Esophagus (tissue), 2 donors: Measurements from ENCODE around the gene BFSP2. TPM values are rescaled to one million over a fixed set of nuclear protein-coding genes. Genes with fewer than 3 reads are reported as not detected.
A peak's percentile ranks its signal among the peaks of the same experiment; 100 is the strongest.

Experiments
- H3K27ac ChIP-seq, 2 donors: one replicate each; pipeline ENCODE4 v1.5.1; 2013; ENCODE audit warnings: low read depth in 2 of 2, mild to moderate bottlenecking in 2 of 2, inconsistent platforms in 1 of 2, low read length in 1 of 2, moderate library complexity in 1 of 2
- H3K27me3 ChIP-seq, 2 donors: one replicate each; pipeline ENCODE4 v1.6.1; 2013; ENCODE audit warnings: low read length in 2 of 2, control low read depth in 1 of 2, mild to moderate bottlenecking in 1 of 2; ENCODE audit not compliant: insufficient read depth in 2 of 2, control insufficient read depth in 1 of 2
- H3K36me3 ChIP-seq, 2 donors: one replicate each; pipeline ENCODE4 v1.6.1; 2013; ENCODE audit warnings: low read length in 1 of 2; ENCODE audit not compliant: control insufficient read depth in 2 of 2, insufficient read depth in 2 of 2
- H3K4me1 ChIP-seq, 2 donors: one replicate each; pipeline ENCODE4 v1.6.1; 2013; ENCODE audit warnings: low read length in 1 of 2; ENCODE audit not compliant: control insufficient read depth in 2 of 2, insufficient read depth in 2 of 2
- H3K4me3 ChIP-seq, 2 donors: one replicate each; pipeline ENCODE4 v1.5.1; 2013; ENCODE audit warnings: low read length in 2 of 2, mild to moderate bottlenecking in 2 of 2, low read depth in 1 of 2, moderate library complexity in 1 of 2
- H3K9me3 ChIP-seq, 2 donors: one replicate each; pipeline ENCODE4 v1.6.1; 2013; ENCODE audit warnings: mild to moderate bottlenecking in 2 of 2, low read depth in 1 of 2, low read length in 1 of 2, moderate library complexity in 1 of 2; ENCODE audit not compliant: control insufficient read depth in 2 of 2, insufficient read depth in 1 of 2
- whole genome bisulfite sequencing, 2 donors: extraction: QIAGEN DNeasy Blood & Tissue Kit; methylation state at CpG; one replicate each; pipeline ENCODE4 v1.1.7; 2013; 5-methylcytosine and 5-hydroxymethylcytosine counted together
- polyA plus RNA-seq, 2 donors: library from polyadenylated mRNA; stranded (reverse); fragments of 200-250 nt; gene quantifications; one replicate each; pipeline ENCODE4 v1.2.3, GENCODE V29; 2013
- donor health status: healthy with polysubstance abuse.
- donor health status: Bipolar disorder and iron deficiency.

Gene BFSP2
- polyA plus RNA-seq, 2 donors: not detected

DNA sequence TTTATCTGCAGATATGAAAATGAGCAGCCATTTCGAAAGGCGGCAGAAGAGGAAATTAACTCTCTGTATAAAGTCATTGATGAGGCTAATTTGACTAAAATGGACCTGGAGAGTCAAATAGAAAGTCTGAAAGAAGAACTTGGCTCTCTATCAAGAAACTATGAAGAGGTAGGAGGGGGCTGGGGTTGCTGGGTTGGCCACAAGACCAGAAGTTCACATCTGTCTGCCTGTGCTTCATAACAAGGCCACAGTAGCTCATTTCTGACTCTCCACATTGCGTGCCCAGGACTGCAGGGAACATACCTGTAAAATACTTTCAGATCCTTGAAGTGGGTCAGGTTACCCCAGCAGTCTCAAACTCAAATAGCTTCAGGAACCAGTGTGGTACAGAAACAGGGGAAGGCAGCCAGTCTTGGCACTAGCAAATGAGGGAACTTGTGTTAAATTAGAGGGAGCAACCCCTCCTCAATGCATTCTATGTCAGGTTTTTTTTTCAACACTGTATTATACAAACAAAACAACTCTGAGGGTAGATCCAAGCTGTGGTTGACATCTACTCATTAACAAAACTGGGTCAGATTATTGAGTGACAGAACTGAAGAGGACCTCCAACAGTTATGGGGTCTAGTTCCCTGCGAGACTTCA is 48.7 kb downstream of the BFSP2 start:
- no peak overlapping the region for H3K4me3 ChIP-seq
- no peaks in the 10 kb centered on the region for H3K36me3 ChIP-seq
- no peak overlapping the region for H3K27ac ChIP-seq
- 58 to 68% methylated on average over 4 of the region's 4 CpGs for WGBS, 2 donors
- no peaks in the 10 kb centered on the region for H3K27me3 ChIP-seq
- no peaks in the 10 kb centered on the region for H3K4me1 ChIP-seq
- H3K9me3 ChIP-seq: no peaks in the 10 kb centered on the region

DNA sequence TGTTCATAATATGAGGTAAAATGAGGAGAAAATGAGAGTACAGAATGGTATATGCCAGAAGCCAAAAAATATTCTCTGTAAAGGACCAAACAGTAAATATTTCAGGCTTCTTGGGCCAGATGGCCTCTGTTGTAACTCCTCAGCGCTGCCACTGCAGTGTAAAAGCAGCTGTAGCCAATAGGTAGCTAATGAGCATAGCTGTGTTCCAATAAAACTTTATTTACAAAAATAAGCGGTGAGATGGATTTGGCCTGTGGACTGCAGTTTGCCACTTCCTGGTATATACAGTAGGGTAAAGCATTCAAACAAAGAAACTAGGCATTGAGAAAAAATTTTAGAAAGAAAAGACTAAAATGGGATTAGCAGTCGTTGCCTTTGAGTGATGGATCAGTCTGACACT is 51.5 kb downstream of the BFSP2 start:
- Histone ChIP-seq H3K36me3 (no peaks in the 10 kb centered on the region), H3K27me3 (no peaks in the 10 kb centered on the region), H3K4me3 (no peak overlapping the region), H3K9me3 (no peaks in the 10 kb centered on the region), H3K4me1 (no peaks in the 10 kb centered on the region), H3K27ac (no peak overlapping the region)
- 94 to 95% methylated on average over 3 of the region's 3 CpGs for WGBS, 2 donors

DNA sequence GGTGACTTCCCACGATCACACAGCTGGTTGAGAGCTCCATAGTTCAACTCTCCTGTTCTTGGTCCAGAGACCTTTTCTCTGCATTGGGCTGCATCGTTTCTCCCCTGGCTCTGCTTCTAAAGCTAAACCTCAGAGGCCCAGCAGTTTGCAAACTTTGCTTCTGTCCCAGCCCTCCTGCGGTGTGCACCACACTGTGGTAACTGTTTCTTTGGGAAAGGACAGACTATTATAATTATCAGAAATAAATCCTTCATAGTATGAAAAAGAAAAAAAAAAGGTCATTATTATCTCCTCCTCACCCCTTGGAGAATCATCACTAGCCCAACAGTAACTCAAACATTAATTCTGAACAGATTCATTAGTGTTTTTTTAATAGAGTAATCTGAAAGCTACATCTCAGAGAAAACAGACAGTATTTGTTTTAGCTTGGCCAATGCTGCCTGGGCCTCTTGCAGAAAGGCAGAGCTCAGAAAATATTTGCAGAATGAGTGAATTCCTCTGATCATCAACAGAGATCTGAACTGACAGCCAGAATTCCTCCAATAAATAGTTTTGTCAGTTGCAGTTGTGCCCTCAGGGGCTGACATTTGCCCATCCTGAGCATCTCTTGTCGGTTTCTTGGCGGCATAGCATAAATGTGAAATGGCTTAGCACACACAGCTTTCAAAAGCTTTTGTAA is 52.9 kb downstream of the BFSP2 start:
- Histone ChIP-seq H3K27me3 (no peaks in the 10 kb centered on the region), H3K27ac (no peak overlapping the region), H3K9me3 (no peaks in the 10 kb centered on the region), H3K36me3 (no peaks in the 10 kb centered on the region), H3K4me1 (no peaks in the 10 kb centered on the region), H3K4me3 (no peak overlapping the region)
- 55 to 65% methylated on average over 5 of the region's 5 CpGs for WGBS, 2 donors

DNA sequence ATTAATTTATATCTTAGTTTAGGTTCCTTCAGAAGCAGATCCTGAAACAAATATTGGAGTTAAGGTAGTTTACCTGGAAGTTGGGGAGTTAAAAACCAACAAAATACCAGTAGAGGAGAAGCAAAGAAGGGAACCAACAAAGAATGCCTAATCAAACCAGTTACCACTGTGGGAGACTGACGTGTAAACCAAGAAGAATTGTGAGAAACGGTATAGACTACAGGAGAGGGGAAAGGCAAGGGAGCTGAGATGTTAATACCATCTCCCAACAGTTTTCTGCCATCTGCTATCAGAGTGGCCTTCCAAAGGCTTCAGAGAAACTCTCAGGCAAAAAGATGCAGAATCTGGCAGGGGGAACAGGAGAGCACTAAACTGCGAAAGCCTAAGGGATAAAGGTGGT is 53.5 kb downstream of the BFSP2 start:
- WGBS, 2 donors: 61 to 72% methylated on average over 3 of the region's 3 CpGs
- H3K27me3 ChIP-seq: no peaks in the 10 kb centered on the region

DNA sequence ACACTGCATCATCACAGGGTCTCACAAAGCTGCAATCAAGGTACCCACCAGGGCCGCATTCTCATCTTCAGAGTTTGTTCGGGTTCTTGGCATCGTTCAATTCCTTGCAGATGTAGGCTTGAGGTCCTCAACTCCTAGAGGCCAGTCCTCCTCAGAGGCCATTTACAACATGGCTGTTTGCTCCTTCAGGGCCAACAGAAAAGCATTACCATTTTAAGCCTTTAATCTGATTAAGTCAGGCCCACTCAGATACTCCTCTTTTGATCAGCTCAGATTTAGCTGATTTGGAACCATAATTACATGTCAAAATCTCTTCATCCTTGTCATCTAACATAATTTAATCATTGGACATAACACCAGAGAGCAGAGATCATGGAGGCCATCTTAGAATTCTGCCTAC is 55.4 kb downstream of the BFSP2 start:
- H3K4me3 ChIP-seq: no peak overlapping the region
- H3K4me1 ChIP-seq: no peaks in the 10 kb centered on the region
- H3K9me3 ChIP-seq: no peaks in the 10 kb centered on the region
- H3K27me3 ChIP-seq: no peaks in the 10 kb centered on the region
- no peaks in the 10 kb centered on the region for H3K36me3 ChIP-seq
- WGBS, 2 donors: 91 to 98% methylated on average over 3 of the region's 3 CpGs
- no peak overlapping the region for H3K27ac ChIP-seq

More for the DNA sequence above, 53.5 kb downstream of the BFSP2 start:
- Histone ChIP-seq H3K9me3 (no peaks in the 10 kb centered on the region), H3K36me3 (no peaks in the 10 kb centered on the region), H3K4me3 (no peak overlapping the region), H3K27ac (no peak overlapping the region), H3K4me1 (no peaks in the 10 kb centered on the region)

DNA sequence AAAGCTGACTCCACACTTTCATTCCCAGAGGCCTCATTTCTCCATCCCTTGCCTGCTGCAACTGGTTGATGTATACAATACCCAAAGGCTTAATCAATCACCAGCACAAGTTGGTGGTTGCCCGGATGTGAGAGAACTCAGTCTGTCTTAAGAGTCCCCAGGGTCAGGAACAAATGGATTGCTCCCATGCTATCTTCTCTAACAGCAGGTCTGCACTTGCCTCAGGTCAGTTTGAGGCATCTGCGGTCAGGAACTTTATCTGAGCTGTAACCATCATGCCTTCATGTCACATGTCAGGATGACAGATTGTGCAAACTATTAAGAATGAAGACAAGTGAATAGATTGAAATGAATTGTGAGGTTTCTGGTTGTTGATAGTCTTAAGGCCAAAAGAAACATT is 56.1 kb downstream of the BFSP2 start:
- H3K27me3 ChIP-seq: no peaks in the 10 kb centered on the region
- H3K9me3 ChIP-seq: no peaks in the 10 kb centered on the region
- no peaks in the 10 kb centered on the region for H3K4me1 ChIP-seq
- WGBS, 2 donors: 73 to 79% methylated on average over 2 of the region's 2 CpGs
- no peak overlapping the region for H3K27ac ChIP-seq
- no peak overlapping the region for H3K4me3 ChIP-seq
- H3K36me3 ChIP-seq: no peaks in the 10 kb centered on the region

DNA sequence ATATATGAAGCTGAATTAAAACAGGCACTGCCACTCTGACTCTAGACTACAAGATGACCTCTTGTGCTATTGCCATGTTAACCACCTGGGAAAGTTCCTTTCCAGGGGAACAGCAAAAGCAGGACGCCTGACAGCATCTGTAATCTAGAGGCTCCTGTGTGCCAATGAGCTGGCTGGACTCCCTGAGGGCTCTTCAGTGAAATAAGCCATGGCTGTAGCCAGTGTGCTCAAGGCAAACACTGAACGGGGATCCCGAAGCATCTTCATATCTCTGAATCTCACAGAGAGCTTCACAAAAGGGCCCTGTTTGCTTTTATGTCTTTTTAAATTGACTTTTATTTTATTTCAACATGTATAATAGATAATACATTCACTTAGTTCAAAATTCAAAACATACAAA is 57.2 kb downstream of the BFSP2 start:
- H3K4me3 ChIP-seq: no peak overlapping the region
- H3K4me1 ChIP-seq: no peaks in the 10 kb centered on the region
- no peaks in the 10 kb centered on the region for H3K9me3 ChIP-seq
- H3K27ac ChIP-seq: no peak overlapping the region
- H3K27me3 ChIP-seq: no peaks in the 10 kb centered on the region
- 79% methylated on average over 3 of the region's 3 CpGs for WGBS, 2 donors
- H3K36me3 ChIP-seq: no peaks in the 10 kb centered on the region

DNA sequence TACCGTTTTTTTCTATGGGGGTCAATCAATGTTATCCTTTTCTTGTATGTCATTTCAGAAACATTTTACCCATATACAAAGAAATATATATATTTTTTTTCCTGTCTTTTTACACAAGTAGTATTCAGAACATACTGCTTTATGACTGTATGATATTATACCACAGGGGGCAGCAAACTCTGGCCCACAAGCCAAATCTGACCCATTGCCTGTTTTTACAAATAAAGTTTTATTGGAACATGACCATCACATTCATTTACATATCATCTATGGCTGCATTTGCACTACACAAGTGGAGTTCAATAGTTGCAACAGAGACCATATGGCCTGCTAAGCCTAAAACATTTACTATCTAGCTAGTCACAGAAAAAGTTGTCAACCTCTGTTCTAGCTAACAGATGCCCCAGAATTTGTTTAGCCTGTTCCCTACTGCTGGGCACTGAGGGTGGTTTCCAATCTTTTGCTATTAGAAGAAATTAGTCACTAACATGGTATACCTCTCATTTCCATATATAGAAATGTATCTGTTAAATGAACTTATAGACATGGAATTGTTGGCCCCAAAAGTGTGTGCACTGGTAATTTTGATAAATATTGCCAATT is 57.7 kb downstream of the BFSP2 start:
- no peaks in the 10 kb centered on the region for H3K36me3 ChIP-seq
- no peaks in the 10 kb centered on the region for H3K27me3 ChIP-seq
- no peaks in the 10 kb centered on the region for H3K4me1 ChIP-seq
- H3K9me3 ChIP-seq: no peaks in the 10 kb centered on the region
- 85 to 86% methylated on average over 1 of the region's 1 CpG for WGBS, 2 donors
- no peak overlapping the region for H3K27ac ChIP-seq
- no peak overlapping the region for H3K4me3 ChIP-seq

DNA sequence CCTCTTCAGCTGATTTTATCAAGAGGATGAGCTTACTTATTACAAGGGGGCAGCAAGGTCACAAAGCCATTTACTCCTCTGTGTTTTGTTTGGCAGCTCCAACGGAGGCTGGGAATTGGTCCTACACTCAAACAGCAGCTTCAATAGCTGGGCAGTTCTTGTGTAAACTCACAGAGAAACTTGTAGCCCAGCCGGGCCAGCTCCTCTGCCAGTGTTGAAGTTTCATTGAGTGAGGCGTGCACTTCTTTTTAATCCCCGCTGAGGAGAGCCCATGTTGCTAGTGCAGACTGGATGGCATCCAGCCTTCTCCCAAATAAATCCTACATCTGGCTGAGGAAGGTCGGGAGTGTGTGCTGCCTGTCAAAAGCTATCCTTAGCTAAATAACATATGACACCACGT is 59.5 kb downstream of the BFSP2 start:
- H3K27me3 ChIP-seq: no peaks in the 10 kb centered on the region
- peaks cover 0 to 2% of the 10 kb centered on the region in 2 donors for H3K4me1 ChIP-seq
- peak overlapping the region in 1 of 2 donors; percentile 49 for H3K27ac ChIP-seq
- H3K9me3 ChIP-seq: no peaks in the 10 kb centered on the region
- H3K36me3 ChIP-seq: no peaks in the 10 kb centered on the region
- 24 to 45% methylated on average over 6 of the region's 6 CpGs for WGBS, 2 donors
- no peak overlapping the region for H3K4me3 ChIP-seq

DNA sequence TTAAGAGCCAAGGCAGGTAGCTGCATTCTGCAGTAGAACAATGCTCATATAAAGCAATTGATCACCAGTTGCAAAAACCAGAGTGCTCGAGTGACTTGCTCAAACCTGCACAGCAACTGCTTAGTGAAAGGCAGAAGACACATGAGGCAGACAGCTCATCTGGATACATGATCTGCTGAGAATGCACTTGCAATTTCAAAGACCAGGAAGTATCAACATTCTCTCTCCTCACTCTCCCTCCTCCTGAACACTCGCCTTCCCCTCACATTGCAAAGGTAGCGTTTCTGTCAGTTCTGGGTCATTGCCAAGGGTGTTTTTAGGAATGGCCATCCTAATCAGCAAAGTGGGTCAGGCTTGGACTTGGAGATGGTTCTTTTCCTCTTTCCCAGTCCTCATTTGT is 61.0 kb downstream of the BFSP2 start:
- H3K4me3 ChIP-seq: no peak overlapping the region
- no peaks in the 10 kb centered on the region for H3K27me3 ChIP-seq
- H3K4me1 ChIP-seq: peaks cover 0 to 2% of the 10 kb centered on the region in 2 donors
- 36 to 49% methylated on average over 3 of the region's 3 CpGs for WGBS, 2 donors
- H3K27ac ChIP-seq: peak overlapping the region; percentile 68 to 83
- H3K9me3 ChIP-seq: no peaks in the 10 kb centered on the region
- no peaks in the 10 kb centered on the region for H3K36me3 ChIP-seq
